Lower lobe of right lung (tissue), 2 donors: ENCODE results near the gene FUBP3. TPM values are rescaled to one million over a fixed set of nuclear protein-coding genes. Genes with fewer than 3 reads are reported as not detected.

Experiments used
- ATAC-seq, 2 donors: fragments of 200-7000 bp; cut with Tn5 transposase; one replicate each; pipeline ENCODE4 v1.9.1; 2020 to 2022; ENCODE audit warnings: mild to moderate bottlenecking in 2 of 2, moderate library complexity in 2 of 2
- DNase-seq: peaks from one replicate; pipeline ENCODE4 v3.0.0-alpha.2; 2020
- H3K27ac ChIP-seq: fragments of 200-600 bp; one replicate; pipeline ENCODE4 v1.8.0; 2022
- H3K27me3 ChIP-seq: fragments of 200-600 bp; one replicate; pipeline ENCODE4 v1.8.0; 2022; ENCODE audit warnings: low read depth
- H3K36me3 ChIP-seq: fragments of 200-600 bp; one replicate; pipeline ENCODE4 v1.8.0; 2022; ENCODE audit warnings: mild to moderate bottlenecking
- H3K4me1 ChIP-seq: fragments of 200-600 bp; one replicate; pipeline ENCODE4 v1.8.0; 2022
- H3K4me3 ChIP-seq: fragments of 200-600 bp; one replicate; pipeline ENCODE4 v1.8.0; 2022; ENCODE audit warnings: mild to moderate bottlenecking
- H3K9me3 ChIP-seq: fragments of 200-600 bp; one replicate; pipeline ENCODE4 v1.8.0; 2022
- intact Hi-C: fragments of 100-400 bp; cut with DNase I; formaldehyde crosslinking; loops from one replicate; pipeline ENCODE4 v1.11.0; 2022
- total RNA-seq: library from RNA; stranded (reverse); fragmentation: NEBNext Ultra II Directional; extraction: Animal tissue kit (Norgen Biotek cat#: 25700); gene quantifications from one replicate; pipeline ENCODE4 v1.2.1, GENCODE V29; 2021
- TF ChIP-seq, protein P1 (sequence below): fragments of 200-600 bp; IDR thresholded peaks from one replicate; pipeline ENCODE4 v1.8.0; 2022; ENCODE audit warnings: antibody characterized with exemption, mild to moderate bottlenecking
- donor health status: DM: no; HTN: yes; CAD: no; lungs with severe emphysema.

The FUBP3 gene
- total RNA-seq, 1 donor from 2014 or later = 46.8 TPM

DNA sequence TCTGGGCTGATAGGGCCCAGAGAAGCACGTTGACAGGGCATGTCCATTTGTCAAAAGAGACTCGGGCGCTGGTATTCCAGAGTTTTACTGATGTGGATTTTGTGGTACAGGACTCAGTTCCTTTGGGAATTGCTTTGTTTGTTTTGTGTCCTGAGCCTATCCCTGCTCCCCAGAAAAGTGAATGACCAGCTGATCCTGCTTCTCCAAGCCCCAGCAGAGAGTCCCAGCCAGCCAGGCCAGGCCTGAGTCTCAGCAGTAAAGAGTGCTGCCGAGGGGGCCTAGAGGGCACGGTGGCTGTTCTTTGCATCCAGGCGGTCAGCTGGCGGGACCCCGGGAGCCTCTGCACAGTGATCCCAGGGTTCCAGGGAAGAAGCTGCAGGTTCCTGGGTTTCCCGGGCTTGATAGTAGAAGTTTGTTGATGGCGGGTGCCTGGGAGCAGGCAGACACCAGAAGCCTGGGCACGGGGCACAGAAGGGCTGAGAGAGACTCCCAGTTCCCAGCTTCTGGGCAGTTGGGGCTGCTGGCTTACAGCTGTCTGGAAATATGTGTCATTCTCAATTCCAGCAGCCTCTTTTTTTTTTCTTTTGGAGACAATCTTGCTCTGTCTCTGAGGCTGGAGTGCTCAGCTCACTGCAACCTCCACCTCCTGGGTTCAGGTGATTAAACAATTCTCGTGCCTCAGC, 93.7 kb downstream of the FUBP3 start:
- Histone ChIP-seq H3K4me3 (no peak overlapping the region), H3K27me3 (peaks cover 8% of the 10 kb centered on the region), H3K36me3 (no peaks in the 10 kb centered on the region), H3K27ac (no peak overlapping the region), H3K4me1 (no peaks in the 10 kb centered on the region), H3K9me3 (no peaks in the 10 kb centered on the region)
- DNase-seq (no peak), ATAC-seq (no peak)
- TF ChIP-seq, protein P1, sequence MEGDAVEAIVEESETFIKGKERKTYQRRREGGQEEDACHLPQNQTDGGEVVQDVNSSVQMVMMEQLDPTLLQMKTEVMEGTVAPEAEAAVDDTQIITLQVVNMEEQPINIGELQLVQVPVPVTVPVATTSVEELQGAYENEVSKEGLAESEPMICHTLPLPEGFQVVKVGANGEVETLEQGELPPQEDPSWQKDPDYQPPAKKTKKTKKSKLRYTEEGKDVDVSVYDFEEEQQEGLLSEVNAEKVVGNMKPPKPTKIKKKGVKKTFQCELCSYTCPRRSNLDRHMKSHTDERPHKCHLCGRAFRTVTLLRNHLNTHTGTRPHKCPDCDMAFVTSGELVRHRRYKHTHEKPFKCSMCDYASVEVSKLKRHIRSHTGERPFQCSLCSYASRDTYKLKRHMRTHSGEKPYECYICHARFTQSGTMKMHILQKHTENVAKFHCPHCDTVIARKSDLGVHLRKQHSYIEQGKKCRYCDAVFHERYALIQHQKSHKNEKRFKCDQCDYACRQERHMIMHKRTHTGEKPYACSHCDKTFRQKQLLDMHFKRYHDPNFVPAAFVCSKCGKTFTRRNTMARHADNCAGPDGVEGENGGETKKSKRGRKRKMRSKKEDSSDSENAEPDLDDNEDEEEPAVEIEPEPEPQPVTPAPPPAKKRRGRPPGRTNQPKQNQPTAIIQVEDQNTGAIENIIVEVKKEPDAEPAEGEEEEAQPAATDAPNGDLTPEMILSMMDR = no peak
- intact Hi-C loops = no loop called here

GRCh38 chr9:130675396-130675795, 96.0 kb downstream of the FUBP3 start:
- intact Hi-C loops = no loop called here

GRCh38 chr9:130677252-130677651, 97.9 kb downstream of the FUBP3 start:
- no peak overlapping the region for H3K4me3 ChIP-seq
- DNase-seq = no peak
- H3K27me3 ChIP-seq = peaks cover 19% of the 10 kb centered on the region
- H3K9me3 ChIP-seq = no peaks in the 10 kb centered on the region
- intact Hi-C loops = no loop called here
- no peak overlapping the region for H3K27ac ChIP-seq
- TF ChIP-seq, protein P1 = no peak
- no peaks in the 10 kb centered on the region for H3K36me3 ChIP-seq
- no peak for ATAC-seq
- H3K4me1 ChIP-seq = peaks cover 13% of the 10 kb centered on the region

More at GRCh38 chr9:130675396-130675795, 96.0 kb downstream of the FUBP3 start:
- H3K36me3 ChIP-seq = no peaks in the 10 kb centered on the region
- no peaks in the 10 kb centered on the region for H3K9me3 ChIP-seq
- ATAC-seq (no peak), DNase-seq (no peak)
- TF ChIP-seq, protein P1 = no peak
- no peak overlapping the region for H3K27ac ChIP-seq
- H3K4me1 ChIP-seq = no peaks in the 10 kb centered on the region
- peaks cover 12% of the 10 kb centered on the region for H3K27me3 ChIP-seq
- no peak overlapping the region for H3K4me3 ChIP-seq

DNA sequence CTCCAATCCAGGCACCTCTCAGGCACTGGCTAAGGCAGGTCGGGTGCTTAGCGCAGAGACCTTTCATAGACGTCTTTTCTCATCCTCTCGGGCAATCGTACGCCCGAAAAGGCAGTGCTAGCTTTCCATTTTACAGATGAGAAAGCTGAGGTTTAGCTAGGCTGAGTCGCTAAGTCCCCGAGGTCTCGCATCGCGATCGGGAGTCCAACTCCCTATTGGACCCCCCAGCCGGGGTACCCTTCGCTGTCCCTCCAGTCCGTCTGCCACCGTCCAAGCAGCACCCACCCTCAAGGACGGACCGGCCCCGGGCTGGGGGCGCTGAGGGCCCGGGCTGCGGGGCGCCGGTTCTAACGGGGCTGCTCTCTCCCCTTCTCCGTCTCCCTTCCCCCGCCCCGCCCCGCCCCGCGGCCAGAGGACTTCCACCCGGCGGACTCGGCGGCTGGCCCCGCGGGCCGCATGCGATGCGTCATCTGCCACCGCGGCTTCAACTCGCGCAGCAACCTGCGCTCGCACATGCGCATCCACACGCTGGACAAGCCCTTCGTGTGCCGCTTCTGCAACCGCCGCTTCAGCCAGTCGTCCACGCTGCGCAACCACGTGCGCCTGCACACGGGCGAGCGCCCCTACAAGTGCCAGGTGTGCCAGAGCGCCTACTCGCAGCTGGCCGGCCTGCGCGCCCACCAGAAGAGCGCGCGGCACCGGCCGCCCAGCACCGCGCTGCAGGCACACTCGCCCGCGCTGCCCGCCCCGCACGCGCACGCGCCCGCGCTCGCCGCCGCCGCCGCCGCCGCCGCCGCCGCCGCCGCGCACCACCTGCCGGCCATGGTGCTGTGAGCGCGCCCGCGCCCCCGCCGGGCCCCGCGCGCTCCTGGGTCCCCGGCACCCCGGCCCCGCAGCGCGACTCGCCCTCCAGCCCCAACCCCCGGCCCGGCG, 101.7 kb downstream of the FUBP3 start:
- intact Hi-C loops = no loop called here
- TF ChIP-seq, protein P1 = no peak

GRCh38 chr9:130681769-130682420, 102.5 kb downstream of the FUBP3 start:
- Histone ChIP-seq H3K9me3 (no peaks in the 10 kb centered on the region), H3K27ac (no peak overlapping the region), H3K4me1 (peaks cover 16% of the 10 kb centered on the region), H3K4me3 (peak overlapping the region; percentile 67), H3K36me3 (no peaks in the 10 kb centered on the region), H3K27me3 (peaks cover 19% of the 10 kb centered on the region)
- intact Hi-C loops = no loop called here
- no peak for DNase-seq
- TF ChIP-seq, protein P1 = no peak
- peak; percentile 19 to 26 for ATAC-seq

More for the DNA sequence above, 101.7 kb downstream of the FUBP3 start:
- ATAC-seq (peak; percentile 84 to 90), DNase-seq (peak; percentile 88)
- H3K27ac ChIP-seq = no peak overlapping the region
- no peaks in the 10 kb centered on the region for H3K9me3 ChIP-seq
- peak overlapping the region; percentile 67 for H3K4me3 ChIP-seq
- peaks cover 19% of the 10 kb centered on the region for H3K27me3 ChIP-seq
- peaks cover 16% of the 10 kb centered on the region for H3K4me1 ChIP-seq
- no peaks in the 10 kb centered on the region for H3K36me3 ChIP-seq
